Measurements from ENCODE around the gene PIK3CG.

Gene PIK3CG

DNA sequence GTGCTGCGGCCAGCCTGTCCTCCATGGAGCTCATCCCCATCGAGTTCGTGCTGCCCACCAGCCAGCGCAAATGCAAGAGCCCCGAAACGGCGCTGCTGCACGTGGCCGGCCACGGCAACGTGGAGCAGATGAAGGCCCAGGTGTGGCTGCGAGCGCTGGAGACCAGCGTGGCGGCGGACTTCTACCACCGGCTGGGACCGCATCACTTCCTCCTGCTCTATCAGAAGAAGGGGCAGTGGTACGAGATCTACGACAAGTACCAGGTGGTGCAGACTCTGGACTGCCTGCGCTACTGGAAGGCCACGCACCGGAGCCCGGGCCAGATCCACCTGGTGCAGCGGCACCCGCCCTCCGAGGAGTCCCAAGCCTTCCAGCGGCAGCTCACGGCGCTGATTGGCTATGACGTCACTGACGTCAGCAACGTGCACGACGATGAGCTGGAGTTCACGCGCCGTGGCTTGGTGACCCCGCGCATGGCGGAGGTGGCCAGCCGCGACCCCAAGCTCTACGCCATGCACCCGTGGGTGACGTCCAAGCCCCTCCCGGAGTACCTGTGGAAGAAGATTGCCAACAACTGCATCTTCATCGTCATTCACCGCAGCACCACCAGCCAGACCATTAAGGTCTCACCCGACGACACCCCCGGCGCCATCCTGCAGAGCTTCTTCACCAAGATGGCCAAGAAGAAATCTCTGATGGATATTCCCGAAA, 2.7 kb downstream of the PIK3CG start:
- Histone ChIP-seq H3K9me3 (ENCODE audit: severe bottlenecking) (no peaks in the 10 kb centered on the region), H3K4me3 (ENCODE audit: low read depth, low read length) (no peak overlapping the region), H3K36me3 (no peaks in the 10 kb centered on the region), H3K27me3 (ENCODE audit: insufficient read depth, low read depth, severe bottlenecking) (no peaks in the 10 kb centered on the region), H3K27ac (no peak overlapping the region)
- TF ChIP-seq, protein P1, sequence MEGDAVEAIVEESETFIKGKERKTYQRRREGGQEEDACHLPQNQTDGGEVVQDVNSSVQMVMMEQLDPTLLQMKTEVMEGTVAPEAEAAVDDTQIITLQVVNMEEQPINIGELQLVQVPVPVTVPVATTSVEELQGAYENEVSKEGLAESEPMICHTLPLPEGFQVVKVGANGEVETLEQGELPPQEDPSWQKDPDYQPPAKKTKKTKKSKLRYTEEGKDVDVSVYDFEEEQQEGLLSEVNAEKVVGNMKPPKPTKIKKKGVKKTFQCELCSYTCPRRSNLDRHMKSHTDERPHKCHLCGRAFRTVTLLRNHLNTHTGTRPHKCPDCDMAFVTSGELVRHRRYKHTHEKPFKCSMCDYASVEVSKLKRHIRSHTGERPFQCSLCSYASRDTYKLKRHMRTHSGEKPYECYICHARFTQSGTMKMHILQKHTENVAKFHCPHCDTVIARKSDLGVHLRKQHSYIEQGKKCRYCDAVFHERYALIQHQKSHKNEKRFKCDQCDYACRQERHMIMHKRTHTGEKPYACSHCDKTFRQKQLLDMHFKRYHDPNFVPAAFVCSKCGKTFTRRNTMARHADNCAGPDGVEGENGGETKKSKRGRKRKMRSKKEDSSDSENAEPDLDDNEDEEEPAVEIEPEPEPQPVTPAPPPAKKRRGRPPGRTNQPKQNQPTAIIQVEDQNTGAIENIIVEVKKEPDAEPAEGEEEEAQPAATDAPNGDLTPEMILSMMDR (IDR thresholded peaks at IDR 0.05; ENCODE audit: low read depth, low read length): no peak
- DNase-seq: no peak

DNA sequence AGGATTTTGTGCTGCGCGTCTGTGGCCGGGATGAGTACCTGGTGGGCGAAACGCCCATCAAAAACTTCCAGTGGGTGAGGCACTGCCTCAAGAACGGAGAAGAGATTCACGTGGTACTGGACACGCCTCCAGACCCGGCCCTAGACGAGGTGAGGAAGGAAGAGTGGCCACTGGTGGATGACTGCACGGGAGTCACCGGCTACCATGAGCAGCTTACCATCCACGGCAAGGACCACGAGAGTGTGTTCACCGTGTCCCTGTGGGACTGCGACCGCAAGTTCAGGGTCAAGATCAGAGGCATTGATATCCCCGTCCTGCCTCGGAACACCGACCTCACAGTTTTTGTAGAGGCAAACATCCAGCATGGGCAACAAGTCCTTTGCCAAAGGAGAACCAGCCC, 3.3 kb downstream of the PIK3CG start:
- no peak for DNase-seq
- no peak overlapping the region for H3K27ac ChIP-seq
- TF ChIP-seq, protein P1 (IDR thresholded peaks at IDR 0.05; ENCODE audit: low read depth, low read length): no peak
- H3K27me3 ChIP-seq (ENCODE audit: insufficient read depth, low read depth, severe bottlenecking): no peaks in the 10 kb centered on the region
- no peak overlapping the region for H3K4me3 ChIP-seq (ENCODE audit: low read depth, low read length)
- no peaks in the 10 kb centered on the region for H3K9me3 ChIP-seq (ENCODE audit: severe bottlenecking)
- no peaks in the 10 kb centered on the region for H3K36me3 ChIP-seq

GRCh38 chr7:106869954-106870353, 4.9 kb downstream of the PIK3CG start:
- TF ChIP-seq, protein P1 (IDR thresholded peaks at IDR 0.05; ENCODE audit: low read depth, low read length): no peak
- DNase-seq: no peak
- Histone ChIP-seq H3K27me3 (ENCODE audit: insufficient read depth, low read depth, severe bottlenecking) (no peaks in the 10 kb centered on the region), H3K9me3 (ENCODE audit: severe bottlenecking) (no peaks in the 10 kb centered on the region), H3K27ac (no peak overlapping the region), H3K4me3 (ENCODE audit: low read depth, low read length) (no peak overlapping the region), H3K36me3 (no peaks in the 10 kb centered on the region)

- H3K4me3 ChIP-seq (ENCODE audit: low read depth, low read length): no peak overlapping the region
- no peaks in the 10 kb centered on the region for H3K27me3 ChIP-seq (ENCODE audit: insufficient read depth, low read depth, severe bottlenecking)
- no peak overlapping the region for H3K27ac ChIP-seq
- no peak for DNase-seq
- no peaks in the 10 kb centered on the region for H3K9me3 ChIP-seq (ENCODE audit: severe bottlenecking)
- TF ChIP-seq, protein P1 (IDR thresholded peaks at IDR 0.05; ENCODE audit: low read depth, low read length): no peak
- H3K36me3 ChIP-seq: no peaks in the 10 kb centered on the region
These were observed 5.4 kb downstream of the PIK3CG start for GRCh38 chr7:106870528-106870927.

DNA sequence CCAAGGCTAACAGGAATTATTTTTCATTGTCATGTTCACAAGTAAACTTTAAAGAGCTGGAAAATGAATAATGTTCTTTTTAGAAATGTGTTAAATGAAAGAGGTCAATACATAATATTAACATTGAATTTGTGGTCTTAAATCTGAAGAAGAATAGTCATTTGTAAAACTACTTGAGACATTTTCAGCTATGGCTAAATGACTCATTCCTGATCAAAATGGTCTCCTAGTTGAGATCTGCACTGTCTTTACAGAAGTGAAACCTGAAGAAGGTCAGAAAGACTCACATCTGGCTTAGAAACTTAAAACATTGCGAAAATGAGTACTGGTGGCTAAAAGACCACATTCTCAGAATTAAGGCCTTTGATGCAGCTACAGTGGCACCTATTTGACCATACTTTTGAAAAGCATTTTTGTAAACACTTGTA, 5.9 kb downstream of the PIK3CG start:
- H3K27ac ChIP-seq: no peak overlapping the region
- H3K36me3 ChIP-seq: no peaks in the 10 kb centered on the region
- no peak for DNase-seq
- H3K9me3 ChIP-seq (ENCODE audit: severe bottlenecking): no peaks in the 10 kb centered on the region
- H3K4me3 ChIP-seq (ENCODE audit: low read depth, low read length): no peak overlapping the region
- TF ChIP-seq, protein P1 (IDR thresholded peaks at IDR 0.05; ENCODE audit: low read depth, low read length): no peak
- H3K27me3 ChIP-seq (ENCODE audit: insufficient read depth, low read depth, severe bottlenecking): no peaks in the 10 kb centered on the region
